ENCODE results near the gene BAZ2B. TPM values are rescaled to one million over a fixed set of nuclear protein-coding genes. Genes with fewer than 3 reads are reported as not detected.

BAZ2B gene
- total RNA-seq, 1 donor from 2014 or later: 37.8 TPM

DNA sequence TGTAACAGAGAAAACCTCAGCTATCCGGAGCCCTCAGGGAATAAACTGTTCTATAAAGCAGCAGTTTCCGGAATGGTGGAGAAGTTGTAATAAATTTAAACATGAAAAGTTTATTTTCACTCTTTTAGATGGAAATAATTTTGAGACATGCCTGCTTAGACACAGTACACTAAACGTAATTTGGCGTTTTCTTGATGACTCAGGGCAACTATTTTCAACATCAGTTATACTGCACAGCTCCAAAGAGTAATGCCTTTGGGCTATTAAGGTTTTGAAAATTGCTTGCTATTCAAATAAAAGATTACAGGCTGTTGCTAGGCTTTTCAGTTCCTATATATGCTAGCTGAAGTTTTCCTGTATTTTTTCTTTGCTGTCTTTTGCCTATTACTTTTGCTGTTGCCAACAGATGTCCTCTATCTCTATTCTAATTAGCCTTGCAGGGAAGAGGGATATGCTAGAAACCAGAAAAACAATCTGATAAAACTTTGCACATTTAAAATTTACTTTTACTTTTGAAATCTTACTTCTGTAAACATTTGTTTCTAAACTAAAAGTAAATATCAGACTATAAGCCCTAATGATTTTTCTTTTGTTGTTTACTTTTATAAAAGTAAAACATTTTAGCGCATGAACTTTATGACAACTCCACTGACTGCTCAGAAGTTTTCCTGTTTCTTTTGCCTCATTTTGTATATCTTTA is 216.5 kb downstream of the BAZ2B start:
- no peak for TF ChIP-seq CTCF (IDR thresholded peaks at IDR 0.05)
- H3K4me1 Mint-ChIP-seq (ENCODE audit: low read depth): peaks cover 10% of the 10 kb centered on the region
- DNase-seq (ENCODE audit: low spot score): no peak
- no peak overlapping the region for H3K27ac Mint-ChIP-seq (ENCODE audit: unreplicated experiment)
- no peaks in the 10 kb centered on the region for H3K9me3 Mint-ChIP-seq (ENCODE audit: low read depth)
- H3K4me3 Mint-ChIP-seq (ENCODE audit: unreplicated experiment): no peak overlapping the region
- peaks cover 10% of the 10 kb centered on the region for H3K36me3 Mint-ChIP-seq (ENCODE audit: low read depth)
- no peaks in the 10 kb centered on the region for H3K27me3 Mint-ChIP-seq (ENCODE audit: low read depth)

DNA sequence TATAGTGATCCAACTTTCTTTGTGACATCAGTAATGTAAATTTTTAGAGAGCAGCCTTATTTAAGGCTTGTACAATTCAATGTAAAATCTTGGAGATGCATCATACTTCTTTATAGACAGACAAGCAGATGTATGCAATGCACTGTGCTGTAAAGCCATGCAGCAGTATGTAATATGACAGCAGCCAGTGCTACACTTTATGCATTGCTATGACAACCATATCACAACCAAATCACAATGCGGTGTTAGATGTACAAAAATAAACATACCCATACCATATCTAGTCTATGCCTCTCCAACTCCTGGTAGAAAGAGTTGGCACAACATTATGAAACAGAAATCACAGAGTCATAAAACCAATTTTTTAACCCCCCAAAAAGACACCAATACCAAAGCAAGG is 219.5 kb downstream of the BAZ2B start:
- H3K27me3 Mint-ChIP-seq (ENCODE audit: low read depth): no peaks in the 10 kb centered on the region
- no peak overlapping the region for H3K27ac Mint-ChIP-seq (ENCODE audit: unreplicated experiment)
- TF ChIP-seq CTCF (IDR thresholded peaks at IDR 0.05): no peak
- peaks cover 18% of the 10 kb centered on the region for H3K4me1 Mint-ChIP-seq (ENCODE audit: low read depth)
- DNase-seq (ENCODE audit: low spot score): no peak
- no peaks in the 10 kb centered on the region for H3K9me3 Mint-ChIP-seq (ENCODE audit: low read depth)
- peaks cover 19% of the 10 kb centered on the region for H3K36me3 Mint-ChIP-seq (ENCODE audit: low read depth)
- H3K4me3 Mint-ChIP-seq (ENCODE audit: unreplicated experiment): no peak overlapping the region

DNA sequence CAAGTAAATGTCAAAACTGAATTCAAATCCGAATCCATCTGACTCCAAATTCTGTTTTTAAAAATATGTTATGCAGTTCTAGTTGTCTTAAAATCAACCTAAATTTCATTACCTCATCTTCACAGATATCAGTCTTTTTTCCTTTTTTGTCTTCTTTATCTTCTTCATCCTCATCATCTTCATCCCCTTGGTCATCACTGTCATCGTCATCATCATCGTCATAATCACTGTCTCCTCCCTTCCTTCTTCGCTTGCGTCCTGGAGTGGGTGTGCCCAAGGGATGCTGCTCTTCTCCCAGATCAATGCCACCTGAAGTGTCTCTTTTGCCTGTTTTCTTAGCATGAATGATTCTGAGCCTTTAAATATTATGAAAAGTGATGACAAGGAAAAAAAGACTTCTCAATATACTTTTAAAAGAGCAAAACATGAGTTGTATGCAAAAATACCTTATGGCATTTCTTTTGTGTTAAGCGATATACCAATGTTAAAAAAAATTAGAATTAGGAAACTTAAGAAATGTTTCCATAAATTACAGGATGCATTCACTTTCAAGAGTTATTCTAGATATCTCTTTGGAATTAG is 233.8 kb downstream of the BAZ2B start:
- peaks cover 9% of the 10 kb centered on the region for H3K36me3 Mint-ChIP-seq (ENCODE audit: low read depth)
- no peak overlapping the region for H3K27ac Mint-ChIP-seq (ENCODE audit: unreplicated experiment)
- TF ChIP-seq CTCF (IDR thresholded peaks at IDR 0.05): no peak
- no peak for DNase-seq (ENCODE audit: low spot score)
- no peaks in the 10 kb centered on the region for H3K4me1 Mint-ChIP-seq (ENCODE audit: low read depth)
- no peak overlapping the region for H3K4me3 Mint-ChIP-seq (ENCODE audit: unreplicated experiment)
- H3K9me3 Mint-ChIP-seq (ENCODE audit: low read depth): no peaks in the 10 kb centered on the region
- no peaks in the 10 kb centered on the region for H3K27me3 Mint-ChIP-seq (ENCODE audit: low read depth)

GRCh38 chr2:159381574-159381973 is 234.8 kb downstream of the BAZ2B start:
- Mint-ChIP-seq H3K4me3 (ENCODE audit: unreplicated experiment) (no peak overlapping the region), H3K9me3 (ENCODE audit: low read depth) (no peaks in the 10 kb centered on the region), H3K36me3 (ENCODE audit: low read depth) (peaks cover 9% of the 10 kb centered on the region), H3K27ac (ENCODE audit: unreplicated experiment) (no peak overlapping the region), H3K27me3 (ENCODE audit: low read depth) (no peaks in the 10 kb centered on the region), H3K4me1 (ENCODE audit: low read depth) (no peaks in the 10 kb centered on the region)
- TF ChIP-seq CTCF (IDR thresholded peaks at IDR 0.05): no peak
- DNase-seq (ENCODE audit: low spot score): no peak

- Mint-ChIP-seq H3K4me1 (ENCODE audit: low read depth) (no peaks in the 10 kb centered on the region), H3K9me3 (ENCODE audit: low read depth) (no peaks in the 10 kb centered on the region), H3K36me3 (ENCODE audit: low read depth) (peaks cover 9% of the 10 kb centered on the region), H3K4me3 (ENCODE audit: unreplicated experiment) (no peak overlapping the region), H3K27ac (ENCODE audit: unreplicated experiment) (no peak overlapping the region), H3K27me3 (ENCODE audit: low read depth) (no peaks in the 10 kb centered on the region)
- DNase-seq (ENCODE audit: low spot score): no peak
- TF ChIP-seq CTCF (IDR thresholded peaks at IDR 0.05): no peak
Observed at GRCh38 chr2:159380685-159381239, 235.6 kb downstream of the BAZ2B start.
